GM18511 (cell line): Measurements from ENCODE around the gene UBL4A.
A peak's percentile ranks its signal among the peaks of the same experiment; 100 is the strongest.

Experiments
- ATAC-seq: cut with Tn5 transposase; IDR thresholded peaks from one replicate; pipeline ENCODE4 v1.9.1; 2021; ENCODE audit warnings: mild to moderate bottlenecking, moderate library complexity; ENCODE audit not compliant: unreplicated experiment

Gene UBL4A

GRCh38 chrX:154464806-154465365, 21.5 kb downstream of the UBL4A start:
- ATAC-seq, result no peak

- no peak for ATAC-seq
These were observed 22.7 kb downstream of the UBL4A start for GRCh38 chrX:154463611-154464220.

GRCh38 chrX:154462396-154462795, 24.0 kb downstream of the UBL4A start:
- no peak for ATAC-seq

GRCh38 chrX:154460326-154460725, 26.1 kb downstream of the UBL4A start:
- ATAC-seq, result no peak

GRCh38 chrX:154459832-154460231, 26.6 kb downstream of the UBL4A start:
- ATAC-seq, result no peak

GRCh38 chrX:154458954-154459778, 27.2 kb downstream of the UBL4A start:
- no peak for ATAC-seq

- ATAC-seq, result peak; percentile 71
These were observed 28.1 kb downstream of the UBL4A start, which contains the start of gene PLXNA3 for GRCh38 chrX:154458116-154458953. Gene PLXNA3 (plus strand): TSS chrX:154458281. CDS start chrX:154460184, 1,903 bp downstream.

GRCh38 chrX:154457491-154458115, 28.8 kb downstream of the UBL4A start:
- peak; percentile 60 for ATAC-seq

GRCh38 chrX:154452823-154453222, 33.6 kb downstream of the UBL4A start:
- ATAC-seq, result no peak

GRCh38 chrX:154450312-154450711, 36.1 kb downstream of the UBL4A start:
- no peak for ATAC-seq

GRCh38 chrX:154449618-154450017, 36.8 kb downstream of the UBL4A start:
- ATAC-seq, result no peak

- no peak for ATAC-seq
These were observed 37.9 kb downstream of the UBL4A start for GRCh38 chrX:154448484-154448883.

GRCh38 chrX:154446430-154446829, 40.0 kb downstream of the UBL4A start:
- ATAC-seq, result no peak

- ATAC-seq, result no peak
These were observed 40.6 kb downstream of the UBL4A start for GRCh38 chrX:154445776-154446175.

- ATAC-seq, result no peak
These were observed 41.6 kb downstream of the UBL4A start for GRCh38 chrX:154444755-154445246.

GRCh38 chrX:154443992-154444754, 42.2 kb downstream of the UBL4A start, which contains the start of gene FAM50A:
Gene FAM50A (plus strand): TSS chrX:154444141. CDS start chrX:154444236, 95 bp downstream.
- peak; percentile 81 for ATAC-seq

- no peak for ATAC-seq
These were observed 42.9 kb downstream of the UBL4A start for GRCh38 chrX:154443479-154443910.

GRCh38 chrX:154441984-154442707, 44.3 kb downstream of the UBL4A start:
- no peak for ATAC-seq

GRCh38 chrX:154441564-154441963, 44.9 kb downstream of the UBL4A start:
- ATAC-seq, result no peak
